Measurements from ENCODE around the gene FARP1.

FARP1 gene

GRCh38 chr13:98311200-98311548 is 168.3 kb downstream of the FARP1 start:
- DNase-seq (ENCODE audit: low spot score) = no peak

- DNase-seq (ENCODE audit: low spot score) = no peak
These were observed 169.7 kb downstream of the FARP1 start for GRCh38 chr13:98312606-98313005.

- no peak for DNase-seq (ENCODE audit: low spot score)
These were observed 170.4 kb downstream of the FARP1 start for GRCh38 chr13:98313023-98313921.

GRCh38 chr13:98313922-98314292 is 171.0 kb downstream of the FARP1 start:
- no peak for DNase-seq (ENCODE audit: low spot score)

- no peak for DNase-seq (ENCODE audit: low spot score)
These were observed 172.6 kb downstream of the FARP1 start for GRCh38 chr13:98315466-98315865.

- no peak for DNase-seq (ENCODE audit: low spot score)
These were observed 173.0 kb downstream of the FARP1 start for GRCh38 chr13:98315902-98316301.

- no peak for DNase-seq (ENCODE audit: low spot score)
These were observed 174.8 kb downstream of the FARP1 start for GRCh38 chr13:98317573-98318171.

- DNase-seq (ENCODE audit: low spot score) = no peak
These were observed 175.5 kb downstream of the FARP1 start for GRCh38 chr13:98318263-98318878.

GRCh38 chr13:98320561-98321105 is 177.7 kb downstream of the FARP1 start:
- DNase-seq (ENCODE audit: low spot score) = no peak

- DNase-seq (ENCODE audit: low spot score) = no peak
These were observed 178.5 kb downstream of the FARP1 start for GRCh38 chr13:98321395-98321794.

GRCh38 chr13:98322091-98322718 is 179.3 kb downstream of the FARP1 start:
- DNase-seq (ENCODE audit: low spot score) = no peak

GRCh38 chr13:98324105-98324504 is 181.2 kb downstream of the FARP1 start:
- DNase-seq (ENCODE audit: low spot score) = no peak

GRCh38 chr13:98325724-98326123 is 182.8 kb downstream of the FARP1 start:
- no peak for DNase-seq (ENCODE audit: low spot score)

GRCh38 chr13:98326291-98326690 is 183.4 kb downstream of the FARP1 start:
- DNase-seq (ENCODE audit: low spot score) = no peak

GRCh38 chr13:98327371-98328270 is 184.7 kb downstream of the FARP1 start:
- no peak for DNase-seq (ENCODE audit: low spot score)

GRCh38 chr13:98328511-98328910 is 185.6 kb downstream of the FARP1 start:
- DNase-seq (ENCODE audit: low spot score) = no peak

- DNase-seq (ENCODE audit: low spot score) = no peak
These were observed 189.3 kb downstream of the FARP1 start for GRCh38 chr13:98332222-98332621.

GRCh38 chr13:98332691-98333090 is 189.8 kb downstream of the FARP1 start:
- DNase-seq (ENCODE audit: low spot score) = no peak

GRCh38 chr13:98333486-98333885 is 190.6 kb downstream of the FARP1 start:
- DNase-seq (ENCODE audit: low spot score) = peak; percentile 26

- DNase-seq (ENCODE audit: low spot score) = no peak
These were observed 191.8 kb downstream of the FARP1 start for GRCh38 chr13:98334620-98335205.

- no peak for DNase-seq (ENCODE audit: low spot score)
These were observed 192.8 kb downstream of the FARP1 start for GRCh38 chr13:98335721-98336120.

Measured in pons (tissue), 1 donor.